GM12878 (cell line): Measurements from ENCODE around the gene ABHD1.

Source experiments
- EP300 ChIP-seq, 2 experiments: fragments of 150-350 bp in 1 of 2; IDR thresholded peaks; 2 replicates each; pipeline ENCODE4 v1.6.1; 2011 to 2012; ENCODE audit warnings: low read depth in 2 of 2, low read length in 2 of 2, borderline replicate concordance in 1 of 2, improper control_type of control experiment in 1 of 2, inconsistent platforms in 1 of 2; ENCODE audit not compliant: control insufficient read depth in 1 of 2
- ETV6 ChIP-seq, 2 experiments: fragments of 450-650 bp in 1 of 2; IDR thresholded peaks in 1 of 2; conservative IDR thresholded peaks in 1 of 2; 2 replicates each; pipeline ENCODE4 v1.6.1; 2014; ENCODE audit warnings: antibody characterized with exemption in 1 of 2, borderline replicate concordance in 1 of 2, low read depth in 1 of 2, mild to moderate bottlenecking in 1 of 2, moderate library complexity in 1 of 2
- NR2C2 ChIP-seq: IDR thresholded peaks from 2 replicates; pipeline ENCODE4 v1.6.1; 2011; ENCODE audit warnings: borderline replicate concordance, low read depth; ENCODE audit not compliant: control insufficient read depth, insufficient read length
- POLR2A ChIP-seq: IDR thresholded peaks from 2 replicates; pipeline ENCODE4 v1.6.1; 2011; ENCODE audit warnings: low read depth, mild to moderate bottlenecking, low read length
- SRF ChIP-seq, 2 experiments: IDR thresholded peaks; 2 replicates each; pipeline ENCODE4 v1.6.1; 2011; ENCODE audit warnings: low read depth in 2 of 2, low read length in 2 of 2, mild to moderate bottlenecking in 1 of 2, moderate library complexity in 1 of 2
- TF ChIP-seq, protein P1 (sequence below): IDR thresholded peaks from 2 replicates; pipeline ENCODE4 v1.6.1; 2012; ENCODE audit warnings: low read depth, low read length, improper control_type of control experiment

DNA sequence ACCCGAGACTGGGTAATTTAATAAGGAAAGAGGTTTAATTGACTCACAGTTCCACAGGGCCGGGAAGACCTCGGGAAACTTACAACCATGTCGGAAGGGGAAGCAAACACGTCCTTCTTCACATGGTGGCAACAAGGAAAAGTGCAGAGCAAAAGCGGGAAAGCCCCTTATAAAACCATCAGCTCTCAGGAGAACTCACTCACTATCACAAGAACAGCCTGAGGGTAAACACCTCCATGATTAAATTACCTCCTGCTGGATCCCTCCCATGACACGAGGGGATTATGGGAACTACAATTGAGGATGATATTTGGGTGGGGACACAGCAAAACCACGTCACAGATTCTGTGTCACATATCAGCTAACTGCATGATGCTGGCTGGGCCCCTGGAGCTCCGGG lies 36.6 kb downstream of the ABHD1 start:
- TF ChIP-seq SRF (IDR thresholded peaks at IDR 0.05; ENCODE audit: low read depth in 2 of 2, low read length in 2 of 2) (no peak), NR2C2 (no peak), EP300 (IDR thresholded peaks at IDR 0.05; ENCODE audit: borderline replicate concordance in 1 of 2, control insufficient read depth in 1 of 2, low read depth in 2 of 2, low read length in 2 of 2) (no peak), POLR2A (no peak), ETV6 (conservative IDR thresholded peaks at IDR 0.05 in 1 of 2, IDR thresholded peaks at IDR 0.05 in 1 of 2; ENCODE audit: borderline replicate concordance in 1 of 2, low read depth in 1 of 2) (no peak)
- TF ChIP-seq, protein P1, sequence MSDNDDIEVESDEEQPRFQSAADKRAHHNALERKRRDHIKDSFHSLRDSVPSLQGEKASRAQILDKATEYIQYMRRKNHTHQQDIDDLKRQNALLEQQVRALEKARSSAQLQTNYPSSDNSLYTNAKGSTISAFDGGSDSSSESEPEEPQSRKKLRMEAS, result no peak
